ENCODE results near the gene METTL24. TPM values are rescaled to one million over a fixed set of nuclear protein-coding genes. Genes with fewer than 3 reads are reported as not detected.
"Not testable (repeated sequence)": the region's sequence is repeated elsewhere in the genome, so short reads cannot be mapped to it uniquely, and the experiment has no call there.

The METTL24 gene
- total RNA-seq, 1 donor from 2014 or later: 3.6 TPM

DNA sequence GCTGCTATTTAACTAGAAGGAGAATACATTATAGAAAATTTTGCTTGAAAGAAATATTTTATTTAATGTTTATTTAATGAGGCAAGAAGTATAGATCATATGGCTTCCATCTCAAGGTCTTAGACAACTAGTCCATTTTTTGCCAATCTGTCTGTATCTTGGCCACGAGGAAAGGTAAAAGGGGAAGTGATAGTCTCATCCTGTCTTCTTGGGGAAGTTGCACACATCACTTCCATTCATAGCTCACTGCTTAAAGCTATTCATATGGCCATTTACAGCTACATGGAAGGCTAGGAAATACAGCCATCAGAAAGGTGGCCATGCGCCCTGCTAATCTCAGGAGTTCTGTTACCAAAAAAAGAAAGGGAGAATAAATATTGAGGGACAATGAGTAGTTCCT, 50.8 kb downstream of the METTL24 start:
- Mint-ChIP-seq H3K36me3 (ENCODE audit: low read depth) (peaks cover 13% of the 10 kb centered on the region), H3K9me3 (peaks cover 3% of the 10 kb centered on the region), H3K27ac (ENCODE audit: unreplicated experiment) (no peak overlapping the region), H3K4me3 (no peak overlapping the region), H3K4me1 (no peaks in the 10 kb centered on the region), H3K27me3 (ENCODE audit: low read depth) (no peaks in the 10 kb centered on the region)
- DNase-seq (ENCODE audit: low read depth, low spot score): no peak
- no peak for TF ChIP-seq CTCF (conservative IDR thresholded peaks at IDR 0.05)

- not testable (repeated sequence) for DNase-seq (ENCODE audit: low read depth, low spot score); H3K4me1 Mint-ChIP-seq; H3K27me3 Mint-ChIP-seq (ENCODE audit: low read depth); H3K27ac Mint-ChIP-seq (ENCODE audit: unreplicated experiment); H3K9me3 Mint-ChIP-seq; H3K4me3 Mint-ChIP-seq
- peaks cover 13% of the 10 kb centered on the region for H3K36me3 Mint-ChIP-seq (ENCODE audit: low read depth)
Measured at GRCh38 chr6:110305832-110306231, 52.3 kb downstream of the METTL24 start.

DNA sequence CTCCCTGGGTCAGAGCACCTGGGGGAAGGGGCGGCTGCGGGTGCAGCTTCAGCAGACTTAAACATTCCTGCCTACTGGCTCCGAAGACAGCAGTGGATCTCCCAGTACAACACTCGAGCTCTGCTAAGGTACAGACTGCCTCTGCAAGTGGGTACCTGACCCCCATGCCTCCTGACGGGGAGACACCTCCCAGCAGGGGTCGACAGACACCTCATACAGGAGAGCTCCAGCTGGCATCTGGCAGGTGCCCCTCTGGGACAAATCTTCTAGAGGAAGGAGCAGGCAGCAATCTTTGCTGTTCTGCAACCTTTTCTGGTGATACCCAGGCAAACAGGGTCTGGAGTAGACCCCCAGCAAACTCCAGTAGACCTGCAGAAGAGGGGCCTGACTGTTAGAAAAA, 54.5 kb downstream of the METTL24 start:
- not testable (repeated sequence) for H3K27ac Mint-ChIP-seq (ENCODE audit: unreplicated experiment); H3K27me3 Mint-ChIP-seq (ENCODE audit: low read depth); DNase-seq (ENCODE audit: low read depth, low spot score); H3K4me3 Mint-ChIP-seq; H3K4me1 Mint-ChIP-seq; H3K9me3 Mint-ChIP-seq; H3K36me3 Mint-ChIP-seq (ENCODE audit: low read depth)

GRCh38 chr6:110298916-110299315, 59.2 kb downstream of the METTL24 start:
- Mint-ChIP-seq H3K36me3 (ENCODE audit: low read depth) (no peaks in the 10 kb centered on the region), H3K4me3 (no peak overlapping the region)
- TF ChIP-seq CTCF (conservative IDR thresholded peaks at IDR 0.05): no peak

GRCh38 chr6:110298411-110298810, 59.7 kb downstream of the METTL24 start:
- H3K27me3 Mint-ChIP-seq (ENCODE audit: low read depth): peaks cover 2% of the 10 kb centered on the region
- H3K9me3 Mint-ChIP-seq: no peaks in the 10 kb centered on the region
- H3K36me3 Mint-ChIP-seq (ENCODE audit: low read depth): no peaks in the 10 kb centered on the region
- no peak overlapping the region for H3K27ac Mint-ChIP-seq (ENCODE audit: unreplicated experiment)
- TF ChIP-seq CTCF (conservative IDR thresholded peaks at IDR 0.05): no peak
- H3K4me1 Mint-ChIP-seq: peaks cover 11% of the 10 kb centered on the region
- H3K4me3 Mint-ChIP-seq: no peak overlapping the region
- DNase-seq (ENCODE audit: low read depth, low spot score): no peak

More at GRCh38 chr6:110298916-110299315, 59.2 kb downstream of the METTL24 start:
- Mint-ChIP-seq H3K9me3 (no peaks in the 10 kb centered on the region), H3K4me1 (peaks cover 11% of the 10 kb centered on the region), H3K27me3 (ENCODE audit: low read depth) (peaks cover 2% of the 10 kb centered on the region), H3K27ac (ENCODE audit: unreplicated experiment) (no peak overlapping the region)
- DNase-seq (ENCODE audit: low read depth, low spot score): no peak

DNA sequence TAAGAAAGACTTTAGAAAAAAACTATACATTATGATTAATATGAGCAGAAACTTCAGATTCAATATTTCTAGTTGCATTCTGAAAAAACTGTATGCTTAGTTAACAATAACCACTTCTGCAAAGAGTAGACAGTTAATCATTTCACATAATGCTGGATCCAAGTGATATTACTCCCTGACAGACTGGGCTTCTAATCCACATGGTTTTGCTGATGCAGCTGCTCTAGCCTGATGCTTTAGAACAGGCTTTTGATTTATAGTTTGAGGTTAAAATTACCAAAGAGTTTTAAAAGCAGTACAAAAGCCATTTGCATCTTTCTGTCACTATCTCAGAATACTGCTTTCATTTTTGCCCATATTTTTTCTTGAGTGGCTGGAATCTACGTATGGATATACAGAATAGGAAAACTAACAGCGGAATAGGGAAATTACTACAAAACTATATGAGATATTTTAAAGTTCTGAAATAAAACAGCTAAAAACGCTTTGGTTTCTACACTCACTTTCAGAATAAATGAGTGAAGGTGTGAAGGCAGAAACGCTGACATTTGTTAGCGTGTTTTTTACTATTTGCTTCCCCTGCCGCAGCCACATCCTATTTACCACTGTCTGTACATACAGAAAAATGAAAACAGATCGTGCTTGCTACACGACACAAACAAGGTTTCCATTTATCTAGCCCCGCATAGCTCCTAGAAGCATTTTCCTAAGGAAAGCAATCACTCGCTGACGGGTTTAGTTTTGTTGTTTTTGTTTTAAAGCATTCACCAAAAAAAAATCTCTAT, 61.7 kb downstream of the METTL24 start:
- H3K4me3 Mint-ChIP-seq: no peak overlapping the region
- TF ChIP-seq CTCF (conservative IDR thresholded peaks at IDR 0.05): no peak
- H3K4me1 Mint-ChIP-seq: peaks cover 11% of the 10 kb centered on the region
- H3K9me3 Mint-ChIP-seq: no peaks in the 10 kb centered on the region
- peaks cover 3% of the 10 kb centered on the region for H3K36me3 Mint-ChIP-seq (ENCODE audit: low read depth)
- peaks cover 2% of the 10 kb centered on the region for H3K27me3 Mint-ChIP-seq (ENCODE audit: low read depth)
- H3K27ac Mint-ChIP-seq (ENCODE audit: unreplicated experiment): no peak overlapping the region
- DNase-seq (ENCODE audit: low read depth, low spot score): no peak

Measured in neural crest cell (in vitro differentiated cells).